Cerebellar cortex (tissue), 1 donor: Measurements from ENCODE around the gene FYB1.
"Not testable (repeated sequence)": the region's sequence is repeated elsewhere in the genome, so short reads cannot be mapped to it uniquely, and the experiment has no call there.

Source experiments
- DNase-seq: peaks from one replicate; pipeline ENCODE4 v3.0.0-alpha.2; 2015; ENCODE audit warnings: low spot score

Gene FYB1

GRCh38 chr5:39228596-39228995 is 9.2 kb upstream of the FYB1 start:
- DNase-seq, result no peak

GRCh38 chr5:39226558-39226957 is 7.2 kb upstream of the FYB1 start:
- DNase-seq, result no peak

GRCh38 chr5:39226100-39226451 is 6.7 kb upstream of the FYB1 start:
- DNase-seq, result no peak

GRCh38 chr5:39225405-39226099 is 6.2 kb upstream of the FYB1 start:
- no peak for DNase-seq

GRCh38 chr5:39224196-39224761 is 4.9 kb upstream of the FYB1 start:
- DNase-seq, result no peak

DNA sequence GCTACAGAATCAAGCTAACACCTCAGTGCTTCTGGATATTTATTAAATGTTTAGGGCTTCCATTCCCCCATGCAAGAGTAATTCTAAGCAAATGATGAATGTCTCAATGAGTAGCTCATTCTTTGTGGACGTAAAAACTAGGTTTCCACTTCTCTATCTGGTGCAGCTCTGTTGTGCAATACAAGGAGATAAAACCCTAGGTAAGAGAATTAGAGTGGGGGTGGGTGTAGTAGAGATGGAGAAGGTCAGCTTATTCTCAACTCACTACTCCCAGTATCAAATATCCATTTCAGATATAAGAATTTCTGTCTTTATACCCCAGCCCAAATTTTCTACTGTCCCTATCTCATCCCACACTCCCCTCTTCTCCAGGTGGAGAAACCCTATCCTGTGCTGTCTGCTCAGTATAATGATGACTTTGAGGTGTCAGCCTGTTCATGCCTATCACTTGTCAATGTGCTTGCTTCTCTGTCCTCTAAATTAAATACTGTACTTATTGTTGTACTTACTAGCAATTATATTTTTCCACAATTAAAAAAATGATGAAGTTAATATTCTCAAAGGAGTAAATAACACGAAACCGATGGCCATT is 4.3 kb upstream of the FYB1 start:
- DNase-seq, result no peak

DNA sequence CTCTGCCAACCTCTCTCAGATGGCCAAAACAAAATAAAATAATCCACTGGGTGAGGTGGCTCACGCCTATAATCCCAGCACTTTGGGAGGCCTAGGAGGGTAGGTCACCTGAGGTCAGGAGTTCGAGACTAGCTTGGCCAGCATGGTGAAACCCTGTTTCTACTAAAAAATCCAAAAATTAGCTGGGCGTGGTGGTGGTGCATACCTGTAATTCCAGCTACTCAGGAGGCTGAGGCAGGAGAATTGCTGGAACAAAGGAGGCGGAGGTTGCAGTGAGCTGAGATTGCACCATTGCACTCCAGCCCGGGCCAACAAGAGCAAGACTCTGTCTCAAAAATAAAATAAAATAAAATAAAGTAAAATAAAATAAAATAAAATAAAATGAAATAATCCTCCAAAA is 2.3 kb upstream of the FYB1 start:
- DNase-seq, result not testable (repeated sequence)

- no peak for DNase-seq
These were observed 1.1 kb upstream of the FYB1 start for GRCh38 chr5:39220280-39221030.

- no peak for DNase-seq
These were observed 621 bp downstream of the FYB1 start for GRCh38 chr5:39218482-39219402.

DNA sequence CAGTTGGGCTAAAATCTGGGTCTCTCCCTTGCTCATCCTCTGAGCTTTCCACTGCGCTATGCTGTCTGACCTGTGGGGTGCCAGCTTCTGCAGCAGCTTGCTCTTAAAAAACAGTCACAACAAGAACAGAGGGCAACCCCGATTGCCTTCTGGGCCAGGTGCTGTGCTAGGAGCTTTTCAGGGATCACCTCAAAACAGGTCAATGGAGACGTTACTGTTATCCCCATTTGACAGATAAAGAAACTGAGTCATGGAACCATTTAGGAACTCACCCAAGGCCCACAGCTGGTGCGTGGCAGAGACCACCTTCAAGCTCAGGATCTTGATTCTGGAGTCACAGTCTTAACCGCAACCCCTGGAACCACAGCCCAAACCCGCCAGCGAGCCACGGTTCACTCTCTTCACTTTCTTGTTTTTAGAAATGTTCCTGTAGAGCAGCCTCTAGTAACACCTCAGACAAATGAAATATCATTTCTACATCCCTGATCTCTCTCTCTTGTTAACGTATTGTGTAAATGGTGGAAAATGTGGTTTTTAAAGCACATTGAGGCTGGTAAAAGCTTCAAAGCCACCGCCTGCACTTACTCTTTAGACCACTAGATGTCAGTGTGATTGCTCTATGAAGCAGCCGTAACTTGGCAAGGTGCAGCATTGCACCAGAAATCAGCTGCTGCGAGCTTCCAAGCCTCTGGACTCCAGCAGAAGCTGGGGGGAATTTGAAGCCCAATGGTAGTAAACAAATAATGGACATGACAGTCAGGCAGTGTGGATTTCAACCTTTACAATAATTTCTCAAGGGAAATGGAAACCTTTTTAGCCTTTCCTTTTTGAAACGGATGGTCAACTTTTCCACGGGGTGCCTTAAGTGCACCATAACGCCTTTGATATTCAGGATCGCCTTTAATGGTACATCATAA is 1.7 kb downstream of the FYB1 start:
- peak; percentile 68 for DNase-seq

- DNase-seq, result no peak
These were observed 2.7 kb downstream of the FYB1 start for GRCh38 chr5:39216631-39217030.

DNA sequence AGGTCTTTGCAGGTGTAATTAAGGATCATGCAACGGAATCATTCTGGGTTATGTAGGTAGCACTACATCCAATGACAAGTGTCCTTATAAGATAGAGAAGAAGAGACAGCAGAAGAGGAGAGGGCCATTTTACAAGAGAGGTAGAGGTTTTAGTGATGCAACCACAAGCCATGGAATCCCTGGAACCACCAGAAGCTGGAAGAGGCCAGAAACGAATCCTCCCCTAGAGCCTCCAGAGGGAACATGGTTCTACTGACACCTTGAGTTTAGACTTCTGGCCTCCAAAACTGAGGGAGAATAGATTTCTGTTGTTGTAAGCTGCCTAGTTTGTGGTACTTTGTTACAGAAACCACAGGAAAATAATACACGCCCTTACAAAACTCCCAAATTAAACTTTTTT is 3.5 kb downstream of the FYB1 start:
- DNase-seq, result no peak

DNA sequence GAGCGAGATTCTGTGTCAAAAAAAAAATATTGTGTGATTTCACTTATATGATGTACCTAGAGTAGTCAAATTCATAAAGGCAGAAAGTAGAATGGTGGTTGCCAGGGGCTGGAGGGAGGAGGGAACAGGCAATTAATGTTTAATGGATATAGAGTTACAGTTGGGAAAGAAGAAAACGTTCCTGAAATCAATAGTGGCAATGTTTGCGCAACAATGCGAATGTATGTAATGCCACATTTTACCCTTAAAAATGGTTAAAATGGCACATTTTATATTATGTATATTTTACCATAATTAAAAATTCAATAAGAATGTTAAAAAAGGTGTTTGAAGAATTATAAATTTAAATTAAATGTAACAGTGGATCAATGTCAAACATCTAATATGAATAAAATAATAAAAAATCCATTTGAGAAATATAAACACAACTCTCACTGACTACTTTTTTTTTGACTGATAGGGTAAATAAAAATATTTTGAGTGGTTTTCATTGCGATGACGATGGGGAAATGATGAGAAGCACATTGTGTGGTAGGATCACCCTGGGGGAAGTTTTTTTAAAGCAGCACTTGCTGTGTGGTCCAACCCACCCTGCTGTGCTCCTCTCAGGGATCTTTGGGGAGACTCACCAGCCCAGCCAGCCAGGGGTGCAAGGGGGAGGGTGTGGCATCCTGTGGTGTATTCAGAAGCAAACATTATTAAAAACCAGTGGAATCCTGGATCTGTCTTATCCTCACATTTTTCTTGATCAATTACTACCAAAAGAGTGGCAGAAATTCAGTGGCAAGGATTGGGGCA is 4.3 kb downstream of the FYB1 start:
- DNase-seq, result no peak

- no peak for DNase-seq
These were observed 5.7 kb downstream of the FYB1 start for GRCh38 chr5:39213447-39214207.

GRCh38 chr5:39211773-39212172 is 7.6 kb downstream of the FYB1 start:
- no peak for DNase-seq

GRCh38 chr5:39209924-39210323 is 9.4 kb downstream of the FYB1 start:
- no peak for DNase-seq

DNA sequence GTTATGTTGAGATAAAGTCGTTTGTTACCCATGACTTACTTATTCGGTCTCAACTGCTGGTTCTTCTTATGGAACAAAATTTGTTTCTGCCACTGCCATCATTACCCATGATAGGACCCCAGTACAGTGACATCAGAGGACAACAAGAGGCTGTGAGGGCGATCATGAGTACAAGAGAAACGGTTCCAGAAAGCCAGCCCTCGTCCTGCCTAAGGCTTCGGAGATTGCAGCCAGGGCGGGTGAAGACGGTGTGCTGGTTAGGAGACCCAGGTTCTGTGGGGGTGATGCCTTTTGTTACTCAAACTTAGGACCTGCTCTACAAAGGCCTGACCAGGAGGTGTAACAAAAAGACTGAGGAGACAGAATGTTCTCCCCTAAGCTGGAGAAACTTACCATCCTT is 10.9 kb downstream of the FYB1 start:
- DNase-seq, result no peak

GRCh38 chr5:39207345-39208045 is 11.9 kb downstream of the FYB1 start:
- DNase-seq, result no peak
